ENCODE results near the gene ACOX3.
A peak's percentile ranks its signal among the peaks of the same experiment; 100 is the strongest.
"Not testable (repeated sequence)": the region's sequence is repeated elsewhere in the genome, so short reads cannot be mapped to it uniquely, and the experiment has no call there.

The ACOX3 gene

GRCh38 chr4:8345053-8345945 is 95.2 kb downstream of the ACOX3 start:
- no peak overlapping the region for H3K27ac ChIP-seq
- DNase-seq (ENCODE audit: low read depth, low spot score), result no peak

GRCh38 chr4:8344377-8344776 is 96.1 kb downstream of the ACOX3 start:
- DNase-seq (ENCODE audit: low read depth, low spot score), result no peak
- no peak overlapping the region for H3K27ac ChIP-seq

GRCh38 chr4:8343967-8344331 is 96.6 kb downstream of the ACOX3 start:
- no peak for DNase-seq (ENCODE audit: low read depth, low spot score)
- no peak overlapping the region for H3K27ac ChIP-seq

GRCh38 chr4:8343262-8343966 is 97.1 kb downstream of the ACOX3 start:
- no peak overlapping the region for H3K27ac ChIP-seq
- no peak for DNase-seq (ENCODE audit: low read depth, low spot score)

- no peak overlapping the region for H3K27ac ChIP-seq
- DNase-seq (ENCODE audit: low read depth, low spot score), result no peak
Measured at GRCh38 chr4:8342651-8343261, 97.8 kb downstream of the ACOX3 start.

- DNase-seq (ENCODE audit: low read depth, low spot score), result no peak
- H3K27ac ChIP-seq, result no peak overlapping the region
Measured at GRCh38 chr4:8341691-8342090, 98.8 kb downstream of the ACOX3 start.

- H3K27ac ChIP-seq; DNase-seq (ENCODE audit: low read depth, low spot score): not testable (repeated sequence)
Measured at GRCh38 chr4:8341281-8341680, 99.2 kb downstream of the ACOX3 start.

GRCh38 chr4:8340781-8341241 is 99.7 kb downstream of the ACOX3 start:
- DNase-seq (ENCODE audit: low read depth, low spot score), result no peak
- no peak overlapping the region for H3K27ac ChIP-seq

GRCh38 chr4:8338351-8338961 is 102.1 kb downstream of the ACOX3 start:
- no peak for DNase-seq (ENCODE audit: low read depth, low spot score)
- no peak overlapping the region for H3K27ac ChIP-seq

- peak; percentile 83 for DNase-seq (ENCODE audit: low read depth, low spot score)
- peak overlapping the region; percentile 59 for H3K27ac ChIP-seq
Measured at GRCh38 chr4:8336412-8337075, 104.0 kb downstream of the ACOX3 start.

- DNase-seq (ENCODE audit: low read depth, low spot score), result no peak
Measured at GRCh38 chr4:8335848-8336247, 104.7 kb downstream of the ACOX3 start.

GRCh38 chr4:8334786-8335460 is 105.6 kb downstream of the ACOX3 start:
- DNase-seq (ENCODE audit: low read depth, low spot score), result no peak
- H3K27ac ChIP-seq, result no peak overlapping the region

More at GRCh38 chr4:8335848-8336247, 104.7 kb downstream of the ACOX3 start:
- H3K27ac ChIP-seq, result peak overlapping the region; percentile 59

GRCh38 chr4:8333726-8334460 is 106.6 kb downstream of the ACOX3 start:
- DNase-seq (ENCODE audit: low read depth, low spot score), result no peak
- H3K27ac ChIP-seq, result no peak overlapping the region

- H3K27ac ChIP-seq, result no peak overlapping the region
- no peak for DNase-seq (ENCODE audit: low read depth, low spot score)
Measured at GRCh38 chr4:8332891-8333331, 107.6 kb downstream of the ACOX3 start.

- DNase-seq (ENCODE audit: low read depth, low spot score), result no peak
- no peak overlapping the region for H3K27ac ChIP-seq
Measured at GRCh38 chr4:8332038-8332857, 108.3 kb downstream of the ACOX3 start.

- H3K27ac ChIP-seq, result no peak overlapping the region
- no peak for DNase-seq (ENCODE audit: low read depth, low spot score)
Measured at GRCh38 chr4:8331575-8331955, 109.0 kb downstream of the ACOX3 start.

- no peak for DNase-seq (ENCODE audit: low read depth, low spot score)
- no peak overlapping the region for H3K27ac ChIP-seq
Measured at GRCh38 chr4:8330821-8331574, 109.5 kb downstream of the ACOX3 start.

Measured in epithelial cell of prostate (primary cell).